GM18502 (cell line): Measurements from ENCODE around the gene PCOLCE2.

ENCODE experiments used
- ATAC-seq: cut with Tn5 transposase; IDR thresholded peaks from one replicate; pipeline ENCODE4 v1.9.1; 2021; ENCODE audit warnings: mild to moderate bottlenecking; ENCODE audit not compliant: unreplicated experiment, poor library complexity

Gene PCOLCE2

GRCh38 chr3:142817897-142818296, 71.0 kb downstream of the PCOLCE2 start:
- ATAC-seq = no peak

- ATAC-seq = no peak
Measured at GRCh38 chr3:142817356-142817755, 71.5 kb downstream of the PCOLCE2 start.

- ATAC-seq = no peak
Measured at GRCh38 chr3:142815803-142816202, 73.1 kb downstream of the PCOLCE2 start.

GRCh38 chr3:142809259-142809658, 79.6 kb downstream of the PCOLCE2 start:
- no peak for ATAC-seq

GRCh38 chr3:142808103-142808917, 80.6 kb downstream of the PCOLCE2 start:
- no peak for ATAC-seq

GRCh38 chr3:142802891-142803290, 86.0 kb downstream of the PCOLCE2 start:
- ATAC-seq = no peak

GRCh38 chr3:142801746-142802145, 87.1 kb downstream of the PCOLCE2 start:
- no peak for ATAC-seq

GRCh38 chr3:142796823-142797222, 92.1 kb downstream of the PCOLCE2 start:
- ATAC-seq = no peak

- no peak for ATAC-seq
Measured at GRCh38 chr3:142795332-142795731, 93.6 kb downstream of the PCOLCE2 start.

- ATAC-seq = no peak
Measured at GRCh38 chr3:142794508-142794907, 94.4 kb downstream of the PCOLCE2 start.

GRCh38 chr3:142787719-142788118, 101.2 kb downstream of the PCOLCE2 start:
- ATAC-seq = no peak

- ATAC-seq = no peak
Measured at GRCh38 chr3:142785996-142786395, 102.9 kb downstream of the PCOLCE2 start.

GRCh38 chr3:142784228-142784627, 104.7 kb downstream of the PCOLCE2 start:
- no peak for ATAC-seq

- no peak for ATAC-seq
Measured at GRCh38 chr3:142782616-142783015, 106.3 kb downstream of the PCOLCE2 start.

- no peak for ATAC-seq
Measured at GRCh38 chr3:142779591-142779990, 109.3 kb downstream of the PCOLCE2 start.

GRCh38 chr3:142778541-142778940, 110.3 kb downstream of the PCOLCE2 start:
- ATAC-seq = no peak

GRCh38 chr3:142777927-142778326, 111.0 kb downstream of the PCOLCE2 start:
- ATAC-seq = no peak

GRCh38 chr3:142768338-142768737, 120.5 kb downstream of the PCOLCE2 start:
- no peak for ATAC-seq
